Neural cell (in vitro differentiated cells): Measurements from ENCODE around the gene ST8SIA4. TPM values are rescaled to one million over a fixed set of nuclear protein-coding genes. Genes with fewer than 3 reads are reported as not detected.

Experiments used
- H2AFZ ChIP-seq: fragments of 200-600, 300-800 bp; sonication (generic), shearing (Covaris generic); 2 replicates; pipeline ENCODE4 v1.6.0; 2014; ENCODE audit warnings: low read depth, mild to moderate bottlenecking, antibody characterized with exemption, low read length, moderate library complexity
- H3F3A ChIP-seq: fragments of 200-600 bp; shearing (Covaris generic); 2 replicates; pipeline ENCODE4 v1.6.1; 2016; ENCODE audit warnings: mild to moderate bottlenecking, moderate library complexity, mixed read lengths, antibody characterized with exemption, low read length; ENCODE audit not compliant: insufficient read depth, poor library complexity, severe bottlenecking
- H3K27ac ChIP-seq: fragments of 200-600, 300-800 bp; sonication (generic), shearing (Covaris generic); 2 replicates; pipeline ENCODE4 v1.5.1; 2014; ENCODE audit warnings: mild to moderate bottlenecking, low read length, moderate library complexity
- H3K27me3 ChIP-seq: fragments of 300-800, 200-600 bp; sonication (generic), shearing (Covaris generic); 2 replicates; pipeline ENCODE4 v1.6.0; 2014; ENCODE audit warnings: mild to moderate bottlenecking, low read depth, low read length, moderate library complexity; ENCODE audit not compliant: insufficient read depth
- H3K36me3 ChIP-seq: fragments of 300-800, 200-600 bp; sonication (generic), shearing (Covaris generic); 2 replicates; pipeline ENCODE4 v1.5.1; 2014; ENCODE audit warnings: mild to moderate bottlenecking, antibody characterized with exemption, low read length, moderate library complexity; ENCODE audit not compliant: insufficient read depth
- H3K4me2 ChIP-seq: fragments of 300-800, 200-600 bp; sonication (generic), shearing (Covaris generic); 2 replicates; pipeline ENCODE4 v1.6.0; 2014; ENCODE audit warnings: mild to moderate bottlenecking, low read length
- H3K4me3 ChIP-seq: fragments of 300-800, 200-600 bp; sonication (generic), shearing (Covaris generic); 2 replicates; pipeline ENCODE4 v1.5.1; 2014; ENCODE audit warnings: mild to moderate bottlenecking, low read length, moderate library complexity
- H3K79me2 ChIP-seq: fragments of 200-600 bp; shearing (Covaris generic); replicated peaks from 2 replicates; pipeline ENCODE4 v1.6.0; 2014; ENCODE audit warnings: mild to moderate bottlenecking, low read length, moderate library complexity; ENCODE audit not compliant: insufficient read depth
- H3K9ac ChIP-seq: fragments of 300-800, 200-600 bp; sonication (generic), shearing (Covaris generic); 2 replicates; pipeline ENCODE4 v1.6.1; 2016; ENCODE audit warnings: mild to moderate bottlenecking, low read length, mixed read lengths
- H3K9me2 ChIP-seq: fragments of 200-600 bp; shearing (Covaris generic); 2 replicates; pipeline ENCODE4 v1.6.1; 2016; ENCODE audit warnings: mild to moderate bottlenecking, low read length, mixed read lengths; ENCODE audit not compliant: insufficient read depth
- H3K9me3 ChIP-seq: fragments of 200-600, 300-800 bp; sonication (generic), shearing (Covaris generic); 2 replicates; pipeline ENCODE4 v1.6.1; 2016; ENCODE audit warnings: mild to moderate bottlenecking, mixed run types, low read length, moderate library complexity, mixed read lengths
- H4K20me1 ChIP-seq: fragments of 200-600 bp; shearing (Covaris generic); 2 replicates; pipeline ENCODE4 v1.6.1; 2016; ENCODE audit warnings: mild to moderate bottlenecking, mixed run types; ENCODE audit not compliant: insufficient read depth
- EP300 ChIP-seq: fragments of 450-650 bp; conservative IDR thresholded peaks from 2 replicates; pipeline ENCODE4 v1.6.1; 2014; ENCODE audit warnings: antibody characterized with exemption, mild to moderate bottlenecking, moderate library complexity; ENCODE audit not compliant: poor library complexity, severe bottlenecking
- EZH2 ChIP-seq: fragments of 200-600, 300-800 bp; shearing (Covaris generic), sonication (generic); IDR thresholded peaks from 2 replicates; pipeline ENCODE4 v1.6.1; 2014; ENCODE audit warnings: antibody characterized with exemption, low read length, borderline replicate concordance, mild to moderate bottlenecking; ENCODE audit not compliant: insufficient read depth, poor library complexity, severe bottlenecking
- MXI1 ChIP-seq: fragments of 450-650 bp; conservative IDR thresholded peaks from 2 replicates; pipeline ENCODE4 v1.6.1; 2014; ENCODE audit warnings: antibody characterized with exemption, mild to moderate bottlenecking; ENCODE audit not compliant: poor library complexity, severe bottlenecking
- POLR2AphosphoS5 ChIP-seq: IDR thresholded peaks from 2 replicates; pipeline ENCODE4 v1.6.1; 2012
- RAD21 ChIP-seq: fragments of 450-650 bp; conservative IDR thresholded peaks from 2 replicates; pipeline ENCODE4 v1.6.1; 2014; ENCODE audit warnings: antibody characterized with exemption, mild to moderate bottlenecking, moderate library complexity
- SMC3 ChIP-seq: fragments of 450-650 bp; conservative IDR thresholded peaks from 2 replicates; pipeline ENCODE4 v1.6.1; 2014; ENCODE audit warnings: antibody characterized with exemption, mild to moderate bottlenecking, moderate library complexity; ENCODE audit not compliant: poor library complexity
- TAF1 ChIP-seq: IDR thresholded peaks from 2 replicates; pipeline ENCODE4 v1.6.1; 2012; ENCODE audit warnings: low read depth
- polyA minus RNA-seq: library from RNA; depleted of rRNA, polyadenylated mRNA; stranded (reverse); fragments of >200 nt; gene quantifications from 2 replicates; pipeline ENCODE4 v1.2.3, GENCODE V29; 2014
- polyA plus RNA-seq: library from polyadenylated mRNA; depleted of rRNA; stranded (reverse); fragments of >200 nt; gene quantifications from 2 replicates; pipeline ENCODE4 v1.2.3, GENCODE V29; 2014
- TF ChIP-seq, protein P1 (sequence below): IDR thresholded peaks from 2 replicates; pipeline ENCODE4 v1.6.1; 2012; ENCODE audit warnings: borderline replicate concordance
- TF ChIP-seq, protein P2 (sequence below): fragments of 450-650 bp; IDR thresholded peaks from 2 replicates; pipeline ENCODE4 v1.5.1; 2014; ENCODE audit warnings: antibody characterized with exemption, mild to moderate bottlenecking, moderate library complexity; ENCODE audit not compliant: poor library complexity, severe bottlenecking

ST8SIA4 gene
- polyA plus RNA-seq = 14.9 and 15.6 TPM in 2 replicates
- polyA minus RNA-seq = 43.6 and 52.6 TPM in 2 replicates

GRCh38 chr5:100903039-100903887 is at the start of gene ST8SIA4:
TSS of gene ST8SIA4 (minus strand) at chr5:100903282. CDS start at chr5:100902955, 327 bp downstream.
- no peaks in the 10 kb centered on the region for H4K20me1 ChIP-seq
- no peaks in the 10 kb centered on the region for H3K9me2 ChIP-seq
- H3K27ac ChIP-seq = peak within 1 kb of the TSS; percentile 62
- no peaks in the 10 kb centered on the region for H3F3A ChIP-seq
- peak; percentile 66 for TF ChIP-seq SMC3
- TF ChIP-seq TAF1 = peak; percentile 94
- peak; percentile 78 for TF ChIP-seq POLR2AphosphoS5
- TF ChIP-seq, protein P1, sequence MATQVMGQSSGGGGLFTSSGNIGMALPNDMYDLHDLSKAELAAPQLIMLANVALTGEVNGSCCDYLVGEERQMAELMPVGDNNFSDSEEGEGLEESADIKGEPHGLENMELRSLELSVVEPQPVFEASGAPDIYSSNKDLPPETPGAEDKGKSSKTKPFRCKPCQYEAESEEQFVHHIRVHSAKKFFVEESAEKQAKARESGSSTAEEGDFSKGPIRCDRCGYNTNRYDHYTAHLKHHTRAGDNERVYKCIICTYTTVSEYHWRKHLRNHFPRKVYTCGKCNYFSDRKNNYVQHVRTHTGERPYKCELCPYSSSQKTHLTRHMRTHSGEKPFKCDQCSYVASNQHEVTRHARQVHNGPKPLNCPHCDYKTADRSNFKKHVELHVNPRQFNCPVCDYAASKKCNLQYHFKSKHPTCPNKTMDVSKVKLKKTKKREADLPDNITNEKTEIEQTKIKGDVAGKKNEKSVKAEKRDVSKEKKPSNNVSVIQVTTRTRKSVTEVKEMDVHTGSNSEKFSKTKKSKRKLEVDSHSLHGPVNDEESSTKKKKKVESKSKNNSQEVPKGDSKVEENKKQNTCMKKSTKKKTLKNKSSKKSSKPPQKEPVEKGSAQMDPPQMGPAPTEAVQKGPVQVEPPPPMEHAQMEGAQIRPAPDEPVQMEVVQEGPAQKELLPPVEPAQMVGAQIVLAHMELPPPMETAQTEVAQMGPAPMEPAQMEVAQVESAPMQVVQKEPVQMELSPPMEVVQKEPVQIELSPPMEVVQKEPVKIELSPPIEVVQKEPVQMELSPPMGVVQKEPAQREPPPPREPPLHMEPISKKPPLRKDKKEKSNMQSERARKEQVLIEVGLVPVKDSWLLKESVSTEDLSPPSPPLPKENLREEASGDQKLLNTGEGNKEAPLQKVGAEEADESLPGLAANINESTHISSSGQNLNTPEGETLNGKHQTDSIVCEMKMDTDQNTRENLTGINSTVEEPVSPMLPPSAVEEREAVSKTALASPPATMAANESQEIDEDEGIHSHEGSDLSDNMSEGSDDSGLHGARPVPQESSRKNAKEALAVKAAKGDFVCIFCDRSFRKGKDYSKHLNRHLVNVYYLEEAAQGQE = peak; percentile 60
- no peak for TF ChIP-seq EZH2
- peak; percentile 57 for TF ChIP-seq MXI1
- TF ChIP-seq, protein P2, sequence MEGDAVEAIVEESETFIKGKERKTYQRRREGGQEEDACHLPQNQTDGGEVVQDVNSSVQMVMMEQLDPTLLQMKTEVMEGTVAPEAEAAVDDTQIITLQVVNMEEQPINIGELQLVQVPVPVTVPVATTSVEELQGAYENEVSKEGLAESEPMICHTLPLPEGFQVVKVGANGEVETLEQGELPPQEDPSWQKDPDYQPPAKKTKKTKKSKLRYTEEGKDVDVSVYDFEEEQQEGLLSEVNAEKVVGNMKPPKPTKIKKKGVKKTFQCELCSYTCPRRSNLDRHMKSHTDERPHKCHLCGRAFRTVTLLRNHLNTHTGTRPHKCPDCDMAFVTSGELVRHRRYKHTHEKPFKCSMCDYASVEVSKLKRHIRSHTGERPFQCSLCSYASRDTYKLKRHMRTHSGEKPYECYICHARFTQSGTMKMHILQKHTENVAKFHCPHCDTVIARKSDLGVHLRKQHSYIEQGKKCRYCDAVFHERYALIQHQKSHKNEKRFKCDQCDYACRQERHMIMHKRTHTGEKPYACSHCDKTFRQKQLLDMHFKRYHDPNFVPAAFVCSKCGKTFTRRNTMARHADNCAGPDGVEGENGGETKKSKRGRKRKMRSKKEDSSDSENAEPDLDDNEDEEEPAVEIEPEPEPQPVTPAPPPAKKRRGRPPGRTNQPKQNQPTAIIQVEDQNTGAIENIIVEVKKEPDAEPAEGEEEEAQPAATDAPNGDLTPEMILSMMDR = no peak
- TF ChIP-seq EP300 = peak; percentile 27
- peak; percentile 57 for TF ChIP-seq RAD21
- H3K4me2 ChIP-seq = peak within 1 kb of the TSS; percentile 67
- H3K4me3 ChIP-seq = peak within 1 kb of the TSS; percentile 85
- H2AFZ ChIP-seq = peak within 1 kb of the TSS; percentile 63
- no peaks in the 10 kb centered on the region for H3K9me3 ChIP-seq
- peak within 1 kb of the TSS; percentile 80 for H3K9ac ChIP-seq
- H3K79me2 ChIP-seq = peaks cover 23% of the 10 kb centered on the region
- no peaks in the 10 kb centered on the region for H3K36me3 ChIP-seq
- no peaks in the 10 kb centered on the region for H3K27me3 ChIP-seq

DNA sequence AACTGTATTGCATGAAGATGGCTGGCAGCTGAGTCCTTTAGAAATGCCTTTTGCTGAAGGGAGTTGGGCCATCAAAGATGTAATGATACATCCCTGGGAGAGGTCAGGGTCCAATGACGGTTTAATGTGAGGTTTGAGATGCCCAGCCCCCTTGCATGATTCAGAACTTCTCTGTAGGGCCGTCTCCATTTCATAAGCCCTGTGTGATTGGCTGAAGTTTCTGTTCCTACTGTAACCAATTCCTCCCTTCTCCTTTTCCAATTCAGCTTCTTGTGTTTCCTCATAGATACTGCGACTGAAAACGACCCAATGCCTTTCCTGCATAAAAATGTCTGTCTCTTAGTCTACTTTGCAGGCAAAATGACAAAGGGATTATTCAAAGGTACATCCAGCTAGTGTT is 47.9 kb upstream of the ST8SIA4 start:
- H3F3A ChIP-seq = no peaks in the 10 kb centered on the region
- no peak for TF ChIP-seq SMC3
- H3K27me3 ChIP-seq = no peaks in the 10 kb centered on the region
- no peak overlapping the region for H3K4me3 ChIP-seq
- no peaks in the 10 kb centered on the region for H3K79me2 ChIP-seq
- no peak overlapping the region for H2AFZ ChIP-seq
- no peaks in the 10 kb centered on the region for H3K9me3 ChIP-seq
- no peak overlapping the region for H3K9ac ChIP-seq
- no peaks in the 10 kb centered on the region for H3K36me3 ChIP-seq
- no peaks in the 10 kb centered on the region for H3K9me2 ChIP-seq
- H4K20me1 ChIP-seq = no peaks in the 10 kb centered on the region
- H3K4me2 ChIP-seq = no peak overlapping the region
- H3K27ac ChIP-seq = no peak overlapping the region
